Measurements from ENCODE around the gene GPX5.
"Not testable (repeated sequence)": the region's sequence is repeated elsewhere in the genome, so short reads cannot be mapped to it uniquely, and the experiment has no call there.

Gene GPX5

GRCh38 chr6:28525496-28526039, at the start of gene GPX5:
GPX5 (plus strand) TSS chr6:28525881; CDS start chr6:28526014, 133 bp downstream.
- DNase-seq (ENCODE audit: low read depth, low spot score), result no peak

- DNase-seq (ENCODE audit: low read depth, low spot score), result no peak
These were observed 47.2 kb upstream of the GPX5 start for GRCh38 chr6:28478518-28478917.

- no peak for DNase-seq (ENCODE audit: low read depth, low spot score)
These were observed 45.3 kb upstream of the GPX5 start for GRCh38 chr6:28480253-28480932.

GRCh38 chr6:28485482-28485881, 40.2 kb upstream of the GPX5 start:
- DNase-seq (ENCODE audit: low read depth, low spot score), result no peak

GRCh38 chr6:28486533-28486932, 39.1 kb upstream of the GPX5 start:
- no peak for DNase-seq (ENCODE audit: low read depth, low spot score)

- no peak for DNase-seq (ENCODE audit: low read depth, low spot score)
These were observed 38.5 kb upstream of the GPX5 start for GRCh38 chr6:28486988-28487742.

- no peak for DNase-seq (ENCODE audit: low read depth, low spot score)
These were observed 36.7 kb upstream of the GPX5 start for GRCh38 chr6:28488916-28489365.

- DNase-seq (ENCODE audit: low read depth, low spot score), result no peak
These were observed 36.1 kb upstream of the GPX5 start for GRCh38 chr6:28489366-28490204.

GRCh38 chr6:28490205-28490890, 35.3 kb upstream of the GPX5 start:
- no peak for DNase-seq (ENCODE audit: low read depth, low spot score)

GRCh38 chr6:28491984-28492317, 33.7 kb upstream of the GPX5 start:
- DNase-seq (ENCODE audit: low read depth, low spot score), result no peak

- DNase-seq (ENCODE audit: low read depth, low spot score), result no peak
These were observed 29.4 kb upstream of the GPX5 start for GRCh38 chr6:28496099-28496779.

GRCh38 chr6:28497306-28497705, 28.4 kb upstream of the GPX5 start:
- DNase-seq (ENCODE audit: low read depth, low spot score), result no peak

GRCh38 chr6:28497893-28498292, 27.8 kb upstream of the GPX5 start:
- no peak for DNase-seq (ENCODE audit: low read depth, low spot score)

- DNase-seq (ENCODE audit: low read depth, low spot score), result no peak
These were observed 24.4 kb upstream of the GPX5 start for GRCh38 chr6:28501259-28501658.

GRCh38 chr6:28502136-28502535, 23.5 kb upstream of the GPX5 start:
- DNase-seq (ENCODE audit: low read depth, low spot score), result not testable (repeated sequence)

- DNase-seq (ENCODE audit: low read depth, low spot score), result not testable (repeated sequence)
These were observed 22.9 kb upstream of the GPX5 start for GRCh38 chr6:28502709-28503305.

- no peak for DNase-seq (ENCODE audit: low read depth, low spot score)
These were observed 19.9 kb upstream of the GPX5 start for GRCh38 chr6:28505733-28506132.

GRCh38 chr6:28506807-28507475, 18.7 kb upstream of the GPX5 start:
- DNase-seq (ENCODE audit: low read depth, low spot score), result no peak

- DNase-seq (ENCODE audit: low read depth, low spot score), result no peak
These were observed 13.9 kb upstream of the GPX5 start for GRCh38 chr6:28511628-28512300.
